ENCODE data around the gene CCDC106. TPM values are rescaled to one million over a fixed set of nuclear protein-coding genes. Genes with fewer than 3 reads are reported as not detected.

Gene CCDC106
- total RNA-seq, 1 experiment from 2014 or later, result 36.0 TPM

GRCh38 chr19:55605637-55606470, 42.2 kb upstream of the CCDC106 start, which contains the start of gene ZNF865:
Gene ZNF865, plus strand, starts transcription at chr19:55605647. Its CDS starts 7,972 bp downstream, at chr19:55613619.
- Histone ChIP-seq H3K9me2 (replicated peaks; ENCODE audit: low read length) (no peaks in the 10 kb centered on the region), H3K27me3 (ENCODE audit: low read length) (no peaks in the 10 kb centered on the region), H2AFZ (ENCODE audit: low read length) (peak within 1 kb of the TSS; percentile 68), H3K9me3 (ENCODE audit: low read length) (no peaks in the 10 kb centered on the region), H3K27ac (ENCODE audit: low read length) (peak within 1 kb of the TSS; percentile 71), H3K4me2 (ENCODE audit: low read length) (peak within 1 kb of the TSS; percentile 87), H3K4me1 (ENCODE audit: insufficient read depth, low read length) (peaks cover 19% of the 10 kb centered on the region), H3K9ac (ENCODE audit: low read length) (peak within 1 kb of the TSS; percentile 93), H3K79me2 (ENCODE audit: low read length) (peaks cover 27% of the 10 kb centered on the region), H4K20me1 (ENCODE audit: low read length) (no peaks in the 10 kb centered on the region), H3F3A (ENCODE audit: low read length, unreplicated experiment) (peaks cover 6% of the 10 kb centered on the region), H3K36me3 (ENCODE audit: low read depth, low read length) (no peaks in the 10 kb centered on the region), H3K4me3 (ENCODE audit: low read length) (peak within 1 kb of the TSS; percentile 82)
- peak; percentile 97 for TF ChIP-seq CTCF (conservative IDR thresholded peaks at IDR 0.05; ENCODE audit: low read depth, low read length)
- TF ChIP-seq EZH2 (IDR thresholded peaks at IDR 0.05; ENCODE audit: low read length, unreplicated experiment), result no peak
- ATAC-seq, result peak; percentile 59
- ChIA-PET POLR2A (ENCODE audit: unreplicated experiment) (interaction anchor here (0.5 to 0.9 kb wide), 3 partner anchors 23 to 266 kb away, joined by 3 to 15 read pairs (median 5); partner anchors contain the start of gene KMT5C), CTCF (interaction anchor here (0.5 to 2.8 kb wide), 13 partner anchors 17 to 459 kb away, joined by 3 to 12 read pairs (median 4); partner anchors contain the start of genes ISOC2 and ZNF784)
- BruUV-seq (replicated peaks), result no TSS peak
- DNase-seq, result peak; percentile 92
- intact Hi-C loops (cut with micrococcal nuclease), result loop anchor here (1.0 kb wide), 2 partner anchors 18 to 89 kb away; partner anchors contain the start of gene ZNF784

- intact Hi-C loops (cut with micrococcal nuclease), result loop anchor here (1.0 kb wide), 1 partner anchor 89 kb away; no protein-coding TSS in a partner anchor
- TF ChIP-seq EZH2phosphoT487 (IDR thresholded peaks at IDR 0.05; ENCODE audit: borderline replicate concordance, low read length), result no peak
- TF ChIP-seq EZH2 (IDR thresholded peaks at IDR 0.05; ENCODE audit: low read length, unreplicated experiment), result no peak
- no peak for TF ChIP-seq CTCF (conservative IDR thresholded peaks at IDR 0.05; ENCODE audit: low read depth, low read length)
- Histone ChIP-seq H3K9ac (ENCODE audit: low read length) (peak overlapping the region; percentile 93), H3K9me2 (replicated peaks; ENCODE audit: low read length) (no peaks in the 10 kb centered on the region), H3K36me3 (ENCODE audit: low read depth, low read length) (no peaks in the 10 kb centered on the region), H3K79me2 (ENCODE audit: low read length) (peaks cover 26% of the 10 kb centered on the region), H3K4me1 (ENCODE audit: insufficient read depth, low read length) (peaks cover 16% of the 10 kb centered on the region), H3K27me3 (ENCODE audit: low read length) (no peaks in the 10 kb centered on the region), H4K20me1 (ENCODE audit: low read length) (no peaks in the 10 kb centered on the region), H2AFZ (ENCODE audit: low read length) (peak overlapping the region; percentile 36), H3K4me3 (ENCODE audit: low read length) (peak overlapping the region; percentile 82), H3K27ac (ENCODE audit: low read length) (no peak overlapping the region), H3K4me2 (ENCODE audit: low read length) (peak overlapping the region; percentile 87), H3K9me3 (ENCODE audit: low read length) (no peaks in the 10 kb centered on the region), H3F3A (ENCODE audit: low read length, unreplicated experiment) (peaks cover 6% of the 10 kb centered on the region)
- CTCF ChIA-PET, result interaction anchor here (0.5 to 2.8 kb wide), 11 partner anchors 18 to 460 kb away, joined by 3 to 12 read pairs (median 4); partner anchors contain the start of genes ISOC2 and ZNF784
- DNase-seq (no peak), ATAC-seq (no peak)
- POLR2A ChIA-PET (ENCODE audit: unreplicated experiment), result interaction anchor here (0.5 to 0.9 kb wide), 3 partner anchors 23 to 267 kb away, joined by 3 to 15 read pairs (median 5); partner anchors contain the start of gene KMT5C
- no TSS peak for BruUV-seq (replicated peaks)
Measured at GRCh38 chr19:55606471-55606787, 41.6 kb upstream of the CCDC106 start.
